HG03066 (cell line): ENCODE measurements around the gene FUNDC2.
A peak's percentile ranks its signal among the peaks of the same experiment; 100 is the strongest.

ENCODE experiments used
- ATAC-seq: cut with Tn5 transposase; IDR thresholded peaks from one replicate; pipeline ENCODE4 v1.9.1; 2021; ENCODE audit warnings: low read depth; ENCODE audit not compliant: unreplicated experiment

The FUNDC2 gene

GRCh38 chrX:155023907-155024833 lies 2.5 kb upstream of the FUNDC2 start:
- ATAC-seq, result no peak

GRCh38 chrX:155026420-155026726 lies 271 bp upstream of the FUNDC2 start:
- no peak for ATAC-seq

GRCh38 chrX:155027509-155028066 lies 944 bp downstream of the FUNDC2 start:
- ATAC-seq, result no peak

GRCh38 chrX:155028129-155028528 lies 1.5 kb downstream of the FUNDC2 start:
- no peak for ATAC-seq

- no peak for ATAC-seq
Measured at GRCh38 chrX:155028877-155029291, 2.2 kb downstream of the FUNDC2 start.

GRCh38 chrX:155031657-155032056 lies 5.0 kb downstream of the FUNDC2 start:
- no peak for ATAC-seq

- ATAC-seq, result no peak
Measured at GRCh38 chrX:155035688-155036087, 9.0 kb downstream of the FUNDC2 start.

GRCh38 chrX:155046129-155046810 lies 19.6 kb downstream of the FUNDC2 start:
- no peak for ATAC-seq

GRCh38 chrX:155046811-155047528 lies 20.3 kb downstream of the FUNDC2 start:
- ATAC-seq, result no peak

- ATAC-seq, result no peak
Measured at GRCh38 chrX:155048977-155049619, 22.5 kb downstream of the FUNDC2 start.

- no peak for ATAC-seq
Measured at GRCh38 chrX:155052738-155053498, 26.3 kb downstream of the FUNDC2 start.

- ATAC-seq, result no peak
Measured at GRCh38 chrX:155053656-155054055, 27.0 kb downstream of the FUNDC2 start.

GRCh38 chrX:155054255-155054654 lies 27.6 kb downstream of the FUNDC2 start:
- no peak for ATAC-seq

- no peak for ATAC-seq
Measured at GRCh38 chrX:155055494-155055893, 28.9 kb downstream of the FUNDC2 start.

- ATAC-seq, result no peak
Measured at GRCh38 chrX:155056471-155056870, 29.8 kb downstream of the FUNDC2 start.

GRCh38 chrX:155056877-155057792 lies 30.5 kb downstream of the FUNDC2 start:
- peak; percentile 76 for ATAC-seq

- ATAC-seq, result no peak
Measured at GRCh38 chrX:155061760-155062159, 35.1 kb downstream of the FUNDC2 start.

- ATAC-seq, result no peak
Measured at GRCh38 chrX:155065035-155065734, 38.5 kb downstream of the FUNDC2 start.
